HG03432 (cell line): Measurements from ENCODE around the gene YWHAB.

Experiments
- ATAC-seq: cut with Tn5 transposase; IDR thresholded peaks from one replicate; pipeline ENCODE4 v1.9.1; 2021; ENCODE audit warnings: mild to moderate bottlenecking, moderate library complexity; ENCODE audit not compliant: unreplicated experiment

The YWHAB gene

DNA sequence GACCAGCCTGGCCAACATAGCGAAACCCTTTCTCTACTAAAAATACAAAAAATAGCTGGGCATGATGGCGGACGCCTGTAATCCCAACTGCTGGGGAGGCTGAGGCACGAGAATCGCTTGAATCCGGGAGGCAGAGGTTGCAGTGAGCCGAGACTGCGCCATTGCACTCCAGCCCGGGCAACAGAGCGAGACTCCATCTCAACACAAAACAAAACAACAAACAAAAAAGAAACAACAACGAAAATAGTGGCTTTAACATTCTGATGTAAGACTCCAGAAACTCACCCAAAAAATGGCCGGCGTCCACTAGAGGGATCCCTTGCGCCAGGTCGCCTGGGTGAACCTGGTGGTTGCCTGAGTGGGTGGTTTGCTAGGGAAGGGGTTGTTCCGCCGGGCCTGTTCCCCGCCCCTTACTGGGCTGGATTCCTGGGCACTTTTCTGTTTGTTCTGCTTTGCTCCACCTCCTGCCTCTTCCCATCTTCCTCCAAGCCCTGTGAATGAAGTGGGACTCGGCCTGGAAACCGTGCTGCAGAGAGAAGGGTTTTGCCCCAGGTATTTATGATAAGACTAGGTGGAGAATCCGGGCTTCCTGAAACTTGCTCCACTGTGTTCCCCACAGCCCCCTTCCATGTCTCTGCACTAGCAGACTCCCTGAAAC lies 25.9 kb downstream of the YWHAB start:
- ATAC-seq = no peak

DNA sequence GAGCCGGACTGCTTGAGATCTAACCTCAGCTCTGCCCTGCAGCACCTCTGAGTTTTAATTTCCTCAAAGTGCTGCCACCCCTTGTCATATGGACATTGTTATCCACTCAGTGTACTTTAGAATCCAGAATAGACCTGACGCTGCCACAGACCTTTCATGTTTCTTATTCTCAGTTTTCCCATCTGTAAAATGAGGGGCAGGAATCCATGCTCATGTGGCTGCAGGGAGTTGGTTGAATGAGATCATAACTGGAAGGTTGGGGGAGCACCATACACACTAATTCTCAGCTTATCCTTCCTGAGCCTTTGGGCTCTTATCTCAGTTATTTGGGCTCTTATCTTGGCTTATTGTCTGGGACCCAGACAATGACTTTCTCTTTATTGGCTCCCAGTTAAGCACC lies 26.7 kb downstream of the YWHAB start:
- no peak for ATAC-seq

DNA sequence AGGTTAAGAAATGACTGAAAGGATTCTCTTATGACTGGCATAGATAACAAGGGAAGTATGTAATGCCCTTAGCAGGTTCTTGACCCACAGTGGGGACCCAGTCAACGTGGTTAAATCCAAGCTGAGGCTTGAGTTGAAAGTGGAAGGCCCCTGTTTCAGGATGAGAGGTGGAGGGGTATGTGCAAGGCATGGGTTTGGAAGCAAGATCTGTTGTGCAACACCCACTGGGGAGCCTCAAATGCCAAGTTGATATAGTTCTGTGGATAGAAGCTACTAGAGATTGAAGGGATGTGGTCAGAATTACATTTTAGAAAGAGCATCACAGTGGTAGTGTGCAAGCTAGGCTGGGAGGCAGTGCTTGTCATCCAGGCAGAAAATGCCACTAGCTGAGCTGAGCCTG lies 29.4 kb downstream of the YWHAB start:
- no peak for ATAC-seq

DNA sequence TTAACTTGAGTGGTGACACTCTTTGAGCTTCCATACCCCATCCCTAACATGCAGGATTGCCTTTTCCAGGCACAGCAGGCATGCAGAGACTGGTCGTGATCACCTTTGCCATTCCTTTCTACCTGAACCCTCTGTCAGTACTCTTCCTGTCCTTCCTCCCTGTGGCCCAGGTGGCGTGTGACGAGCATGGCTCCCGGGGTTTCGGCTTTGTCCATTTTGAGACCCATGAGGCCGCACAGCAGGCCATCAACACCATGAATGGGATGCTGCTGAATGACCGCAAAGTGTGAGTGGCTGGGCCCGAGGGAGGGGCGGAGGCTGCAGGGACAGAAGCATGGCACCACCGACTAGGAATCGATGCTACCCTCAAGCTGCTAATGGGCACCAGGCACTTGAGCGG lies 31.1 kb downstream of the YWHAB start:
- ATAC-seq = no peak

DNA sequence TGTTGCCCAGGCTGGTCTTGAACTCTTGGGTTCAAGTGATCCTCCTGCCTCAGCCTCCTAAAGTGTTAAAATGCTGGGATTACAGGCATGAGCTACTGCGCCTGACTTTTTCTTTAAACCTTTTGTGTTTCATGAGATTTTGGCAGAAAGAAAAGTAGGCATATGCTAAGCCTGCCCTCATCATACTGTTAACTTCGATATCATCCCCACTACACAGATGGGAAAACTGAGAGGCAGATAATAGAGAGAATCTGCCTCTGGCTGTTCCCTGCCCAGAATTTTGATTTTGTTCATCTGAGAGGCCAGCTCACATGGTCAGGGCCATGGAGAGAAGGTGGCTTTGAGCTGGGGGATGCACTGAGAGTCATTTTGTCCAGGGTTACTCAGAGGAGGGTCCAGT lies 31.9 kb downstream of the YWHAB start:
- no peak for ATAC-seq

DNA sequence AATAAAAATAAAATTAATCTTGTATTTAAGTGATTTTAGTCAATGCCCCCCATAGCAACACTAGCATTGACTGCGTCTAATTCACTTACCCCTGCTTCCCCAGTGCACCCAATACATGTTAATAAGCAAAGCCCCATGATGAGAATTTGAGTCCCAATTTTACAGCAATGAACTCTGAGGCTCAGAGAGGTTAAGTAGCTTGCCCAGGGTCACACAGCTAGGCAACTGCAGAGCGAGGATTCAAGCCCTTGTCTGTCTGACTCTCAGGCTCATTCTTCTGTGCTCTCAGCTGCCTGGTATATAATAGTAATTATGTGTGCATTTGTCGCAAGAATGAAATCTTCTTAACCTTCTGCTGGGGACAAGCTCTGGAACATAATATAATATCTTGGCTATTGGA lies 32.8 kb downstream of the YWHAB start:
- ATAC-seq = no peak

DNA sequence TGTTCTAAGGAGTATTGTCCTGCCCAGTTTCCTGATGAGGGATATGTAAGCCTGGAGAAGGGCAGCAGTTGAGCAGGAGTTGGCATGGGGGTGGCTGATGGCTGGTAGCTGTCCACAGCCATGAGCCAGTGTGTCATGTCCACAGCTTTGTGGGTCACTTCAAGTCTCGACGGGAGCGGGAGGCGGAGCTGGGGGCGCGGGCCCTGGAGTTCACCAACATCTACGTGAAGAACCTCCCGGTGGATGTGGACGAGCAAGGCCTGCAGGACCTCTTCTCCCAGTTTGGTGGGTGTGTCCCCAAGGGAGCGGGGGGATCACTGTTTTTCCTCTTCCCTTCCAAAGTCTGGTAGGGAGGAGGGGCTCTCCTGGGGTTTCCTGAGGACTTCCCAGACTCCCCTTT lies 33.3 kb downstream of the YWHAB start:
- ATAC-seq = no peak

DNA sequence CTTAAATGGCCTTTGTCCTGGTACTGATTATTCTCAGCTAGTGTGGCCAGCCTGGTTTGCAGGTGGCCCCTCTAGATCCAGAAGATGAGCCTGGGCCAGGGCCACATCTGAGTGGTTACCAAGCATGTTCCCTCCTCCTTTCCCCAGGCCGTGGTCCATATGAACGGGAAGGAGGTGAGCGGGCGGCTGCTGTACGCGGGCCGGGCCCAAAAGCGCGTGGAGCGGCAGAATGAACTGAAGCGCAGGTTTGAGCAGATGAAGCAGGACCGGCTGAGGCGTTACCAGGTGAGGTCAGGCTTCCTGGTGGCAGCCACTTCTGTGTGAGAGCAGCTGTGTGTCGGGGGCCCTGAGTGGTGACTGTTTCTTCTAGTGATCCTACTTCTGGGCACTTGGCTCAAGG lies 35.9 kb downstream of the YWHAB start:
- no peak for ATAC-seq

DNA sequence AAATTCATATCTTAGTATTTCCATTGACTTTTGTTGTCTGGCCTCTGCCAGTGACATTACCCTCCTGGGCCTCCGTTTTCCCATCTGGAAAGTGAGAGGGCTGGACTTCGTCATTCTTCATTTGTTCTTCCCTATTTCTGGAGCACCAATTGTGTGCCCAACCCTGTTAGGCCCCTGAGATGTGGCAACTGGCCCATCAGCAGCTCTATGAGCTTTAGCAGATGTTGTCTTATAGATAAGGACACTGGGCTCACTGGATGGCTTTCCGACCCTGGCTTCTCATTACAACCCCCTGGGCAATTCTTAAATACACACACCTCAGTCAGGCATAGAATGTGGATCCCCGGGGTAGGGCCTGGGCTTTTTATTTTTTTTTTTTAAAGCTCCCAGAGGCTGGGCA lies 39.0 kb downstream of the YWHAB start:
- no peak for ATAC-seq

DNA sequence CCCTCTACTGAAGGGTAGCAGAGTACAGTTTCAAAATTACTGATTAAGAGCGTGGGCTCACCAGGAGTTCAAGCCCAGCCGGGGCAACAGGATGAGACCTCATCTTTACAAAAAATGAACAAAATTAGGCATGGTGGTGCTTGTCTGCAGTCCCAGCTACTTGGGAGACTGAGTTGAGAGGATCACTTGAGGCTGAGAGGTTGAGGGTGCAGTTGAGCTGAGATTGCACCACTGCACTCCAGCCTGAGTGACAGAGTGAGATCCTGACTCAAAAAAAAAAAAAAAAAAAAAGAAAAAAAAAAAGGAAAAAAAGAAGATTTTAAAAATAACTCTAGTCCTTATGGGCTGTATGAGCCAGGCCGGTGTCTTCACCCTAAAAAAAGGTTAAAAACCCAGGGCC lies 43.1 kb downstream of the YWHAB start:
- ATAC-seq = no peak

DNA sequence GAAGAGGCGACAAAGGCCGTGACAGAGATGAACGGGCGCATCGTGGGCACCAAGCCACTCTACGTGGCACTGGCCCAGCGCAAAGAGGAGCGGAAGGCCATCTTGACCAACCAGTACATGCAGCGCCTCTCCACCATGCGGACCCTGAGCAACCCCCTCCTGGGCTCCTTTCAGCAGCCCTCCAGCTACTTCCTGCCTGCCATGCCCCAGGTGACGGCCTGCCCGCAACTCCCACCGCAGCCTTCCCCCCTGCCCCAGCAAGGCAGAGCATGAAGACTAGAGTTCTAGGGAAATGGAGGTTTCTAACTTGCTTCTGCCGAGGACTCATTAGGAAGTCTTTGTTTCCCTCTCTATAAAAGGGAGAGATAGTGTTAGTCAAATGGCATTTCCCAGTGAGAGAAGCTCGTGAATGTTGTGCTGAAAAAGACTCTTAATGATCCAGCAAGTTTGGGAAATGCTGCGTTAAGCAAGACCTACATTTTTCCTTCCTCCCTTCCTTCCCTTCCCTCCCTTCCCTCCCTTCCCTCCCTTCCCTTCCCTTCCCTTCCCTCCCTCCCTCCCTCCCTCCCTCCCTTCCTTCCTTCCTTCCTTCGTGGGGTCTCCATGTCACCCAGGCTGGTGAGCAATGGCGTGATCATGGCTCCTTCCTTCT lies 45.1 kb downstream of the YWHAB start:
- ATAC-seq = no peak

DNA sequence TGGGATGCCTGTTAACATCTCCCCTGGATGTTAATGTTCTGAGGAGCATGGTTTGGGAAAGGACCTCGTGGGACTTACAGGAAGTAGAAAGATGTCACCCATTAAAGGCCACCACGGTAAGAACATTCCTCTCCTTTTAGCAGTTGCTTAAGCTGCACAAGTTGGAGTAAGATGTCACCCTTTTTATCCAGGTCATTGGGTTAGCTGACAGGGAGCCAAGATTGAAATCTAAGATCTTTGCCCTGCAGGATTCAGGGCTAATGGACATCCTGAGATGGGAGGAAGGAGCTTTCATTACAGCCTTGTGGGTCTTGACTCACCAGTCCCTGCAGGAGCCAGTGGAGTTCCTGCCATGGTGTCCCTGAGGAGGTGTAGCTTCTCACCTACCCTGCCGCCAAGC lies 46.4 kb downstream of the YWHAB start:
- no peak for ATAC-seq

DNA sequence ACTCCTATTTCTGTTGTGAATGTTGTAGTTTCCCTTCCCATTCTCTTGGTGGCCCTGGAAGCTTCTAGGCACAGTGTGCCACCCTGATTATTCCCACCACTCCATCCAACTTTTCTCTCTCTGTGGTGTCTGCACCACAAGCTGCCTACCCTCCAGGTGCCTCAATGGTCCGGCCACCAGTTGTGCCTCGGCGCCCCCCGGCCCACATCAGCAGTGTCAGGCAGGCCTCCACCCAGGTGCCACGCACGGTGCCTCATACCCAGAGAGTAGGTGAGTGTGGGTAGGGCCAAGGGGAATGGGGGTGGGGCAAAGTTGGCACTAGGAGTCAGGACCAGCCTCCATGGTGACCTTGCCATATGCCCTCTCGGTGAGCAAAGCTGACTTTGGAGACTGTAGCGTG lies 47.4 kb downstream of the YWHAB start:
- ATAC-seq = no peak

DNA sequence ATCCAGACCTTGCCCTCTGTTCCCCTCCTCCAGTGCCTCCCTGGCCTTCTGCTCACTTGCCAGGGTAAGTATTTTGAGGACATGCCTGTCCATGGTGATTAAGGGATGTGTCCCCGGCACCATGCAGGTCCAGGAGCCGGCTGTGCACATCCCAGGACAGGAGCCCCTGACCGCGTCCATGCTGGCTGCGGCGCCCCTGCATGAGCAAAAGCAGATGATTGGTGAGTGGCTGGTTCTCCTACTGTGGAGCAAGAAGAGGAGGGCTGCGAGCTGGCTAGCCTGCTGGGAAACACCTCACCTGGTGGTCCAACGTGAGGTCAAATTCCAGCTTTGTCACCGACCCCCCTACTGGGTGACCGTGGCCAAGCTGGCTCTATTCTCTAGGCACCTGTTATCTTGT lies 51.0 kb downstream of the YWHAB start:
- no peak for ATAC-seq

DNA sequence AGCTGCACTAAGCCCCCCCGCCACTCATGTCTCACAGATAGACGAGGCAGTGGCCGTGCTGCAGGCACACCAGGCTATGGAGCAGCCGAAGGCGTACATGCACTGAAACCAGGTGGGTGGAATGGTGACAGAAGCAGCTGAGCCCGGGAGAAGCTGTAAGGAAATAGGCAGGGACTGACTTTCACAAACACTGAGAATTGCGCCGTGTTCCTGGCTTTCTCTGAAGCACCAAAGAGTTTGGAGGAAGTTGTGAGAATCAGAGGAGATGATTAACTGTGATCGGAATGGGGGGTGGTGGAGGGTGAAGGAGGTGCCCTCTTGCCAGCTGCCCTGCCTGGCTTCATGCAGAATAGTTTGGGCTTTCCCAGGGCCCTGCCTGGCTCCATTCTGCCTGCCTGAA lies 53.1 kb downstream of the YWHAB start:
- no peak for ATAC-seq

DNA sequence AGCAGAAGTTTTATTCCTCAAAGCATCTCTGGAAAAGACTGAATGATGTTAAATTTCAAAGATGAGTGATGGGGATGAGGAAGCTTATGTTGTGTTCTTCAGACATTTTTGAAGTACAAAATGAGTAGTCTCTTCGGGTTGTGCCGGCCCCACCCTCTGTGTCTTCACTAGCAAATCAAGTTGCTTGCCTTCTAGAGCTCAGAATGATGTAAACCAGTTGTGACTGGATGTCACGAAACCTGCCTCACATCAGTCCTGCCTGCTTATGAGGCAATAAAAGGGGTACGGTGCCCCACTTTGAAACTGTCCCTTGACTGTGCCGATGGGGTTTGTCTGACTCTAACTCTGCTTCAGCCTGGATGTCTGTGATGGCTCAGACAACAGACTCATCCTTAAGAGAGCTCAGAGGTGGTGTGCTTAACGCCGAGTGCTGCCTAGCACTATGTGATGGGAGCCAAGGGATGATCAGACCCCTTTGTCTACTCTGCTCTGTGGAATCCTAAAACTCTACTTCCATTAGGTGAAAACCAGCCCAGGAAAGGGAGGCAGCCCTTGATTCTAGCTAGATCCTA lies 55.7 kb downstream of the YWHAB start:
- no peak for ATAC-seq

DNA sequence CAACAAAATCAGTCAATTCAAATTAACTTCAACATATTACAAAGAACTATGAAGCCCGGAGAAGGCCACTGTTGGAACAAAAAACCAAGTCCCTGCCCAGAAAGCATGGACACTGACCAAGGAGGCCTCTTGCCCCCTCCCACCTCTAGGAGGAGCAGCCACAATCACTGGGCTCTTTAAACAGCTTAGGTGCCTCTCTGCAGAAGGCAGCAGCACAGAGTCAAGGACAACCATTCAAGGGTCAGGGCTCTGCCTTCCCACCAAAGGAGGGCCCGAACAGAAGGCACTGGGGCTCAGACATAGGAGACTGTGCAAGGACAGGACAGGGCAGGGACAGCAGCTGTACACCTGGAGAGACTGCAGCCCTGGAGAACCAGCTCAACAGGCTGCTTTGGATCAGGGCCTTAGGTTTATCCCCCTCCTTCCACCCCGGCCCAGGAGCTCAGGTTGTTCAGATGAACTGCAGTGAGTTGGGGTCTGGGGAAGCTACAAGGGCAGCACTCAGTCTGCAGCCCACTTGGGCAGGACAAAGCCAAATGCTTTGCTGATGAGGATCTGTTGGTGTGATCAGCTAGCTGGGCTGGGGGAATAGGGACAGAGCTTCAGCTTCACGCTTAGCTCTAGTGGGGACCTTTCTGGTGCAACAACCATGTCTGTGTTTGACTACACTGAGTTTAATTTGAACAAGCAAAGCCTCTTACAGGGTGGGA lies 56.9 kb downstream of the YWHAB start:
- ATAC-seq = no peak

DNA sequence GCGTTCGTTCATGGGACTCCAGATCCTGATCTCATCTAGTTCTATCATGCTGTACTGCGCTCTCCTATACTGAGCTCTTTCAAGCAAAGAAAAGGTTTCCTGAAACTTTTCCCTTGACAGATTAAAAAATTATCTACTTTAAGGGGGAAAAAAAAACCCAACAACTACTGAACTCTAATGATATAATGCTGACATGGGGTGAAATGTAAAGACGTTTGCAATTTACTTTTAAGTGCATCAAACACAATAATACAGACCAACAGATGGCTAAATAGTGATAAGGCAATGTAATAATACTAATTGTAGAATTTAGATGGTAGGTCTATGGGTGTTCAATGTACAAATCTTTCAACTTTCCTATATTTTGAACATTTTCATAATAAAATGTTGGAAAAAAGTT lies 58.3 kb downstream of the YWHAB start:
- ATAC-seq = no peak

DNA sequence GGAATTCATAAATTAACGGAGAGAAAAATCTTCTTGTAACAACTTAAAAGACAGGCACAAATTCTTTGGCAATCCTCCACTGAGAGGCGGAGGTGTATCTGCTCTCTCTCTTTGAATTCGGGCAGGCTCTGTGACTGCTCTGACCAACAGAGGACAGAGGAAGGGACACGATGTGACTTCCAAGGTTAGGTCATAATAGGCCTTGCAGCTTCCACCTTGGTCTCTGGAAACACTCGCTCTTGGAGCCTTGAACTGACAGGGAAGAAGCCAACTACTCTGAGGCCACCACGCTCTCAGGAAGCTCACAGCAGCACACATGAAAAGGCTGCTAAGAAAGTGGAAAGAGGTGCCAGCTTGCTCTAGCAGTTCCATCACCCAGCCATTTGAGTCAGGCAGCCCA lies 59.8 kb downstream of the YWHAB start:
- ATAC-seq = no peak

DNA sequence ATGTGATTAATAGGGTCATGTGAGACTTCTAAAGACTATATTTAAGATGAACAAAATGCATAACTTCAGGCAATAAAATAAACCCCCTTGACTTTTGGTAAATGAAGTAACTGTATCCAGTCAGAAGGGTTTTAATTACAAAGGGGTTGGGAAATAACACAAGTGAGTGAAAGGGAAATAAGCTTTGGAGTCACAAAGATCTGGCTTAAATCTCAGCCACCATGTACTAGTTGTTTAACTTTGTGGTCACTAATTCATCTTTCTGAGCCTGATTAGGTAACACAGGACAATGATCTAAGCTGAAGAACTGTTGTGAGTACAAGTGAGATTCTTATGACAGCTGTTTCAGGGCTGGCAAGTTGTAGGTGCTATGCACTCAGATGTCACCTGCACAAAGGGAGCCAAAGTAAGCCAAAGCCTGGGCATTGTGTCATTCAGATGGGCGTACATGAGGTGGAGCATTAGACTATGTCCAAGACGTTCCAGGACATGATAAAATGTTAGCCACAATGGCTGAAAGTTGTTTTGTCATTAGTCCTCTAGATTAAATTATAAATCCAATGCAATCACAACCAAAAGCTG lies 60.9 kb downstream of the YWHAB start:
- no peak for ATAC-seq

DNA sequence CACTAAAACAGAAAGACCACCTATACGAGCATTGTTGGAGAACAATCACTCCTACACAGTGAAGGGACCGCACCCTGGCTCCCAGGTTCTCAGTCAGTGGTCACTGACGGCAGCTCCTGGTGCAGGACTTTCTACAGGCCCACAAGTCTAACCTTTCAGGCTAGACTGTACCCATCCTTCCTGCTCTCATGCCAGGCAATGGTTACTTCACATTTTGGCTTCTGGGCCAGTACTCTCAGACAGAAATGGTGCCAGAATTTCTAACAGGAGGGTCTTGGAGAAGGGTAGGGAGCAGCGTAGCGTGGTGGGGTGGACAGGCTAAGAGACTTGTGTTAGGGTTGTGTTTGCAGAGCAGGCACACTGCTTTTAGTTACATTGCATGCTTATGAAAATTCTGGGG lies 62.6 kb downstream of the YWHAB start:
- ATAC-seq = no peak

DNA sequence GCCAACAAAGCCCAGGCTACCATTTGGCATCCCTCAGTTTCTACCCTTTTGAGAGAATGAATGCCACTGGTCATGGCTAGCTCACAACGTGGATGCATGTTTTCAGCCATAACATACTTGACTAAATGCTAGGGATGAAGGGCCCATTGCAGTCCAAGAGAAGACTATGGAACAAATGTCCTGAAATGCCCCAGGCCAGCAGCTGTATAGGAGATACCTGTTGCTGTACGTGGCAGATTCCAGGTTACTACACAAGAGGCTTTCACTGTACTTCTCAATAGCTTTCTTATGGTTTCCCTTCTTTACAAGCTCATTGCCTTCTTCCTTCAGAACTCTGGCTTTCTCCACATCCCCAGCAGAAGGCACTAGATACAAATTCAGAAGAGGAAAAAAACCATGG lies 63.0 kb downstream of the YWHAB start:
- ATAC-seq = no peak
